Measurements from ENCODE around the gene SCYGR5. TPM values are rescaled to one million over a fixed set of nuclear protein-coding genes. Genes with fewer than 3 reads are reported as not detected.
"Not testable (repeated sequence)": the region's sequence is repeated elsewhere in the genome, so short reads cannot be mapped to it uniquely, and the experiment has no call there.

SCYGR5 gene
- total RNA-seq, 2 donors from 2014 or later = not detected

DNA sequence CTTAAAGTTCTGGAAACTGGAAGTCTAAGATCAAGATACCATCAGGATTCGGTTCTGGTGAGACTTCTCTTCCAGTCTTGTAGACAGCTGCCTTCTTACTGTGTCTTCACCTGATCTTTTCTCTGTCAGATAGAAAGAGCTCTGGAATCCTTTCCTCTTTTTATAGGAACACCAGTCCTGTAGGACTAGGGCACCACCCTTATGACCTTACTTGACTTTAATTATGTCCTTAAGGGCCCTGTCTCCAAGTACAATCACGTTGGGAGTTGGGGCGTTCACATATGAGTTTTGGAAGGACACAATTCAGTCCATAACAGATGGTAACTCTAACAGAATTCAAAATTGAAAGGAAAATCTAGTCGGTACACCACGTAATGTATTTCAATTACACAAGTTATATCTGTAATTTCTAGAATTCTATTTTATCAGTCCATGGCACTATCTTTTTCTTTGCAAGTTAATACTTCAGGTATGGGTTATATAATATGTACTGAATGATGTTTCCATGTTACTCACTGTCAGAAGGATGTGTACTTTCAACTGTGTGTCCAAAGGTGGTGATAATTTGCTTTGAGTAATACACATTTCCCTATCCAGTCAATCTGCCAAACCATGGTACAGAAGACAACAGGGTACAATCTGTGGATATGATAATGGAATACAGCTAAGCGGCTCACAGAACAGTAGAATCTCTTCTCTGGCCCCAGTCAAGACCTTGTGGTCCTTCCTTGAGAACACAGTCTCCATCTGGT is 1.2 kb upstream of the SCYGR5 start:
- intact Hi-C loops (cut with DNase I) = loop anchor here in 1 of 2 donors (5.0 to 10.0 kb wide), 2 partner anchors 99 to 1608 kb away; no protein-coding TSS in a partner anchor

GRCh38 chr2:227671170-227671905 is 4.7 kb downstream of the SCYGR5 start:
- intact Hi-C loops (cut with DNase I) = no loop called here
- no peak for DNase-seq (ENCODE audit: low spot score)

More for the DNA sequence above, 1.2 kb upstream of the SCYGR5 start:
- DNase-seq (ENCODE audit: low spot score) = no peak

DNA sequence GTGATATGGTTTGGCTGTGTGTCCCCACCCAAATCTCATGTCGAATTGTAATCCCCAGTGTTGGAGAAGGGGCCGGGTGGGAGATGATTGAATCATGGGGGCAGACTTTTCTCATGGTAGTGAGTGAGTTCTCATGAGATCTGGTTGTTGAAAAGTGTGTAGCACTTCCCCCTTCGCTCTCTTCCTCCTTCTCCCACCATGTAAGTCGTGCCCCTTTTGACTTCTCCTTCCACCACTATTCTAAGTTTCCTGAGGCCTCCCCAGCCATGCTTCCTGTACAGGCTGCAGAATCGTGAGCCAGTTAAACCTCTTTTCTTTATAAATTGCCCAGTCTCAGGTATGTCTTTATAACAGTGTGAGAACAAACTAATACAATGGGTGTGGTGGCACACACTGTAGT is 7.0 kb downstream of the SCYGR5 start:
- intact Hi-C loops (cut with DNase I); DNase-seq (ENCODE audit: low spot score): not testable (repeated sequence)

DNA sequence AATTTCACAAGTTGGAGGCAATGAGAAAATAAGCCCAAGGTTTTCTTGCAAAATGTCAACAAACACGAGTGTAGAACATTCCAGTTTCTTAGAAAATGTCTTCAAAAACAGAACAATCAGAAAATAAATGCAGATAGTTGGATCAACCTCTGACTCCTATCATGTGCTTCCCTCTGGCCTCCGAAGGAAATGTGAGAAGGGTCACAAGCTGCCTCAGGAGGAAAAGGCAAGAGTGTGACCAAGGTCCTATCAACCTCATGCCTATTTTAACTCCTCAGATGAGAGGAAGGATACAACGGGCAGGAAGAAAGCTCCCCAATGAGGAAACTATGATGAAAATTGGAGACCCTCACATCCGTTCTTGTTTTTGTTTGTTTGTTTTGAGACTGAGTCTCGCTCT is 7.9 kb downstream of the SCYGR5 start:
- intact Hi-C loops (cut with DNase I) = no loop called here

DNA sequence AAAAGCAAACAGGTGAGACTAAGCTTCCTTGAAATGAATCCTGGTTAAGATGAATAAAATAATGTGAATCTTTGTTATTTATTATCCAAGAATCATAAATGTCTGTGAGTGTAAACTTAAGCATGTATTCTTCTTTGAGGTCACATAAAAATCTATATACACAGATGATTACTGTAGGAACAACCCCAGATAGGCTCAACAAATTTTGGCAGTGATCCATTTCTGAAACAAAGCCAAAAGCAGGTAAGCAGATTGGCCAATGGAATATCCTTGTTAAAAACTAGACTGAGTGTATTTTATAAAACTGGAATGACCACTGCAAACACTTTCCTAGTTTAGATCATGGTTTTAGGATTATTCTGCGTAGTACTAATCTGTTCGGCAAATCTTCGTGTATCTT is 11.3 kb downstream of the SCYGR5 start:
- intact Hi-C loops (cut with DNase I) = no loop called here

More for the DNA sequence above, 7.9 kb downstream of the SCYGR5 start:
- no peak for DNase-seq (ENCODE audit: low spot score)

GRCh38 chr2:227684258-227684657 is 17.7 kb downstream of the SCYGR5 start:
- no peak for DNase-seq (ENCODE audit: low spot score)
- intact Hi-C loops (cut with DNase I) = no loop called here

More for the DNA sequence above, 11.3 kb downstream of the SCYGR5 start:
- DNase-seq (ENCODE audit: low spot score) = no peak

- no peak for DNase-seq (ENCODE audit: low spot score)
- intact Hi-C loops (cut with DNase I) = no loop called here
These were observed 20.6 kb downstream of the SCYGR5 start for GRCh38 chr2:227687189-227687588.

DNA sequence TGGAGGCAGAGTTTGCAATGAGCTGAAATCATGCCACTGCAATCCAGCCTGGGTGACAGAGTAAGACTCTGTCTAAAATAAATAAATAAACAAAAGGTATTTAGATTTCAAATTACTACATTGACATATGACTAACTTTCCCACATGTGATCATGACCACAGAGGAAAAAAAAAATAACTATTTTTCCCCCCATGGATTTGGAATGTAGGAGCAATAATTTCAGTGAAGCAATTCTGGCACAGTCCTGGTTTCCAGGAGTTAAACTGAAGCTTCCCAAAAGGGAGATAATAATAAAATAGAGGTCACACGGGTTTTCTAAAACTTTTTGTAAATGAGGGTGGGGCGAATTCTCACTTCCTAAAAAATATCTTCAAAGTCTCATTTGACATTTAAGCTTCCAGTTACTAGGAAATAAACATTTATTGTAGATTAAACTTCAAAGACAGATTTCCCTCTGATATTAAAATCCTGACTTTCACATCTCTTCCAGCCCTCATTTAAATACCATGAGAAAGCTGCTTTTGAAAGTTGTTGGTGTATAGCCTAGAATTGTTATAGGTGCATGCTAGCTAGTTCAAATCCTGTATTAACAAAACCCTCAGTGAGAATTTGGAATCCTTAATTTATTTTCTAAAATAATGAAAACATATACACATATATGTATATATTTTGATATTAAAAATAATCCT is 30.5 kb downstream of the SCYGR5 start:
- DNase-seq (ENCODE audit: low spot score) = no peak
- intact Hi-C loops (cut with DNase I) = no loop called here

GRCh38 chr2:227701556-227701955 is 35.0 kb downstream of the SCYGR5 start:
- no peak for DNase-seq (ENCODE audit: low spot score)
- intact Hi-C loops (cut with DNase I) = no loop called here

- no peak for DNase-seq (ENCODE audit: low spot score)
- intact Hi-C loops (cut with DNase I) = no loop called here
These were observed 36.7 kb downstream of the SCYGR5 start for GRCh38 chr2:227703280-227703732.

- no peak for DNase-seq (ENCODE audit: low spot score)
- intact Hi-C loops (cut with DNase I) = no loop called here
These were observed 37.4 kb downstream of the SCYGR5 start for GRCh38 chr2:227703961-227704360.

DNA sequence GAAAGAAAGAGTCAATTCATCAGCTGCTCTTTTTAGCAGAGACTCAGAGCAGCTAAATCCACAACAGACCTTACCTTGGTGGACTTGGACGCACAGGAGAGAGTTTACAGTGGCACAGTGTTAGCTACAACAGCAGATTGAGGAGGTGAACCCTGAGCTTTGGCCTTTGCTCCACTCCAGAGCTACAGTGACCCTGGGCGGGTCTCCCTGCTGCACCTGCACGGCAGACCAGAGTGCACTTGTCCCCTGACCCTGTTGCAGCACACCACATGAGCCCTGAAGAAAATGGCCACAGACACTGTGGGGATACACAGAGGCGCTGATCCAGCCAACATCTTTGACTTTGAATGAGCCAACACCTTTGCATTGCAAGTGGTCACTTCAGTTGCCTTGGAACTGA is 40.3 kb downstream of the SCYGR5 start:
- no peak for DNase-seq (ENCODE audit: low spot score)
- intact Hi-C loops (cut with DNase I) = no loop called here

- no peak for DNase-seq (ENCODE audit: low spot score)
- intact Hi-C loops (cut with DNase I) = no loop called here
These were observed 40.8 kb downstream of the SCYGR5 start for GRCh38 chr2:227707390-227707789.

GRCh38 chr2:227710986-227711385 is 44.4 kb downstream of the SCYGR5 start:
- intact Hi-C loops (cut with DNase I) = no loop called here
- DNase-seq (ENCODE audit: low spot score) = no peak

GRCh38 chr2:227713291-227713690 is 46.7 kb downstream of the SCYGR5 start:
- no peak for DNase-seq (ENCODE audit: low spot score)
- intact Hi-C loops (cut with DNase I) = no loop called here

DNA sequence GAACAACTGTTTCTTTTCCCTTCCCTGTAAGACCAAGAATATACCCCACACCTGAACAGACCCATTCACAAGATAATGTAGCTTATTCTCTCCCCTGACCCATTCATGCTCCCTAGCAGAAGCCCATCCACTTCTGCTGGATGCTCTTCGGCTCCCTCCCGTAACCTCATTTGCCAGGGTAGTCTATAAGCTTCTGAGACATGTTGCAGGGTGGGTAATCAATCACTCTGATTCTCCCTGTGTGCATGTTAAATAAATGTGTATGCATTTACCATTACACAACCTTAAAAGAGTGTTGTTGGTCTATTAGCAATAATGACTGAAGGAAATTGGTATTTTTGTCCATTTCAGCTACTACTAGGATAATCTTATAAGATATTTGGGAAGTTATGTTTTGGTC is 49.9 kb downstream of the SCYGR5 start:
- DNase-seq (ENCODE audit: low spot score) = no peak
- intact Hi-C loops (cut with DNase I) = no loop called here
